Inferior parietal cortex (tissue), 1 donor: ENCODE data around the gene PSD.
"Not testable (repeated sequence)": the region's sequence is repeated elsewhere in the genome, so short reads cannot be mapped to it uniquely, and the experiment has no call there.

Experiments
- DNase-seq: peaks from one replicate; pipeline ENCODE4 v3.0.0-alpha.2; 2016; ENCODE audit errors: extremely low spot score

Gene PSD

DNA sequence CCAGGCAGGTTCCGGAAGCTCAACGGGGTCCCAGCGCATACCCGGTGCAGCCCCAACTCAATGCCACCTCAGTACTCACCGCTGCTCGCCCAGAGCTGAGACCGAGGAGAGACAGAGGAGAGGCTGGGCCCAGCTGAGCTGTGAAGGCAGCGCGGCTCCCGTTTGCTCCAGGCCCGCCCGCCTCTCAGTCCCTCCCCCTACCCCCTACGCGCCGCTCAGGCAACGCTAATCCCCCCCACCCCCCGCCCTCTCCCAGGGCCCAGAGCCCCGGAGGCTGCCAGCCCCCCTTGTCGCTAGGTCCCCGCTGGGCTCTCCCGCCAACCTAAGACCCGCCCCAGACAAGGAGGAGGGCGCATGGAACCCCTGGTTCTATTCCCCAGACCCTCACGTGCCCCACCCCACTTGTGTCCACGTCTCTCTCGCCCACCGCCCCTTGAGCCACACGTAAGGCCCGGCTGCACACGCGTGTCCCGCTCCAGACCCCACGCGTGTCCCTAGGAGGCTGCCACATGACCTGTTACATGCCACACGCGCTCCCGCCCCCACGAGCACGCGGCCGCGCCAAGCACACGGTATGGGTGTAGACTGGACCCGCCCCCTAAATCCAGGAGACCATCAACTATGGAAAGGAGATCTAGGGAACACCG, at the start of gene PSD:
Gene PSD, minus strand, starts transcription at position 164 of the 647 bp plus-strand sequence. CDS start 1,747 bp downstream, outside the sequence.
- peak; percentile 9 for DNase-seq

DNA sequence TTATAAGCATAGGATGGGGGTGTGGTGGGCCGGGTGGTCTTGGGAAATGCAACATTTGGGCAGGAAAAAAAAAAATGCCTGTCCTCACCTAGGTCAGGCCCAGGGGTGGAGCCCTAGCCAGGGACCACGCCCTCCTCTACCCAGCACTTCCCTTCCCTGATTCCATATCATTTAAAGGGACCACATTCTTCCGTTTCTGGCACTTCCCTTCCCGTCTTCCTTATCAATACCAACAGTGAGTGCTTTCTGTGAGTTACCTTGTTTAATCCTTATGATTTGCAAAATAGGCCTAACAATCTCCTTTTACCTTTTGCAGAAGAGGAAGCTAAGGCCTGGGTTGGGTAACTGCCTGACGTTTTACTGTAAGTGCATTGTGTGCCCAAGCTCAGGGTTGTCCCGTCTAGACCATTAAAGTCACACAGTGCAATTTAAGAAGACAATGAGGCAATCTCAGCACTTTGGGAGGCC, 49.4 kb upstream of the PSD start:
- no peak for DNase-seq

DNA sequence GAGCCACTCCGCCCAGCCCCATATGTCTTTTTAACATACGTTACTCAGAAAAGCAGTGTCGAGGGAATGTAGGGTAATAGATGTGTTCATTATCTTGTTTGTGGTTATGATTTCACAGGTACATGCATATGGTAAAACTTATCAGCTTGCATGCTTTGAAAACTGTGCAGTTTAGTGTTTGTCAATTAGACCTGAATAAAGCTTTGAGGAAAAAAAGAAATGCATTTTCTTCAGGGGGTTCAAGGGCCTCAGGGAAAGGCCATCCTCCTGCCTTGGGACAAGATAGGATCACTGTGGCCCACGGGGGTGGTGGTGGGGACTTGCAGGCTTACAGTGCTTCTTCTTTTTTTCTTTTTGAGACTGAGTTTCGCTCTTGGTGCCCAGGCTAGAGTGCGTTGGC, 48.7 kb upstream of the PSD start:
- DNase-seq = no peak

DNA sequence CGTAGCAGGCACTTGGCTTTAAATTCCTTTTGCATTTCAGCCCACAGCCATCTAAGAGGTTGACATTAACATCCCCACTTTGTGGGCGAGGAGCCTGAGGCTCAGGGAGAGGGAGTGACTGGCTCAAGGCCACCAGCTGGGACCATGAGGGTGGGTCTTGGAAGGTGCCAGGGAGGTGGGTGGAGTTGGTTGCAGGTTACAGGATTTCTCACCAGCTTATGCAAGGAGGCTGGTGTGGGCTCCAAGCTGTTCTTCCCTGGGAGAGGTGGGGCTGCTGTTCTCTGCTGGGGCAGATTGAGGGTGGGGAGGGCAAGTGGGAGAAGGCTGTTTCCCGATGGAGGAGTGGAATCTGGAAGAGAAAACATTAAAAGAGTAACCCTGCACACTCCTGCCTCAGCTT, 46.9 kb upstream of the PSD start:
- no peak for DNase-seq

DNA sequence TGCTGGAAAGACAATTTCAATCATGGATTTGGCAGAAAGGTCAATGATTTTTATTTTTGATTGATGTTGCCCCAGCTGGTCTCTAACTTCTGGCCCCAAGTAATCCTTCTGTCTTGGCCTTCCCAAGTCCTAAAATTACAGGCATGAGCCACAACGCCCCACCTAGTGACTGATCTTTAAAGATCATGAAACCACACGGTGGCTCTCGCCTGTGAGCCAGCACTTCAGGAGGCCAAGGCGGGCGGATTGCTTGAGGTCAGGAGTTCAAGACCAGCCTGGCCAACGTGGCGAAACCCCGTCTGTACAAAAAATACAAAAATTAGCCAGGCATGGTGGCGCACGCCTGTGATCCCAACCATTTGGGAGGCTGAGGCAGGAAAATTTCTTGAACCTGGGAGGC, 45.4 kb upstream of the PSD start:
- DNase-seq = no peak

DNA sequence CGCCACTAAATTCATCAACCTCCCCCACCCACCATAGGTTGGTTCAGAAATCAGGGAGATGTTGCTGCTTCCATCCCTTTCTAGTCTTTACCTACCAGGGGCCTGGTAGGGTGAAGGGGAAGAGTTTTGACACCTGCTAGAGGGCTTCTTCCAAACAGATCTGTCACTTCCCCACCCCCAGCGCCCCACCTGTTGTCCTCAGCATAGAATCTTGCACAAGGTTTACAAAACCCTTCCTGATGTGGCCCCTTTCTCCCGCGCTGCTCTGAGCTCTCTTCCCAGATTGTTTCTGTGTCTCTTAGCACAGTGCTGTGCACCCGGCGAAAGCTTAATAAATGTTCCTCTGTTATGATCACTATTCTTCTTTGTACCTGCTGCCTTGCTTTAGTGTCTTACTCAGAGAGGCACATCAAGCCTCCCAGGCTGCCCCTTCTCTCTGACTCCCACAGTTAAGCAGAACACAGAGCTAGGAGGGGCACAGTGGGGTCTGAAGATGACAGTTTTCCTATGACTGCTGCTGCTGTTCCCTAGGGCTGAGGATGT, 44.0 kb upstream of the PSD start:
- DNase-seq = no peak

DNA sequence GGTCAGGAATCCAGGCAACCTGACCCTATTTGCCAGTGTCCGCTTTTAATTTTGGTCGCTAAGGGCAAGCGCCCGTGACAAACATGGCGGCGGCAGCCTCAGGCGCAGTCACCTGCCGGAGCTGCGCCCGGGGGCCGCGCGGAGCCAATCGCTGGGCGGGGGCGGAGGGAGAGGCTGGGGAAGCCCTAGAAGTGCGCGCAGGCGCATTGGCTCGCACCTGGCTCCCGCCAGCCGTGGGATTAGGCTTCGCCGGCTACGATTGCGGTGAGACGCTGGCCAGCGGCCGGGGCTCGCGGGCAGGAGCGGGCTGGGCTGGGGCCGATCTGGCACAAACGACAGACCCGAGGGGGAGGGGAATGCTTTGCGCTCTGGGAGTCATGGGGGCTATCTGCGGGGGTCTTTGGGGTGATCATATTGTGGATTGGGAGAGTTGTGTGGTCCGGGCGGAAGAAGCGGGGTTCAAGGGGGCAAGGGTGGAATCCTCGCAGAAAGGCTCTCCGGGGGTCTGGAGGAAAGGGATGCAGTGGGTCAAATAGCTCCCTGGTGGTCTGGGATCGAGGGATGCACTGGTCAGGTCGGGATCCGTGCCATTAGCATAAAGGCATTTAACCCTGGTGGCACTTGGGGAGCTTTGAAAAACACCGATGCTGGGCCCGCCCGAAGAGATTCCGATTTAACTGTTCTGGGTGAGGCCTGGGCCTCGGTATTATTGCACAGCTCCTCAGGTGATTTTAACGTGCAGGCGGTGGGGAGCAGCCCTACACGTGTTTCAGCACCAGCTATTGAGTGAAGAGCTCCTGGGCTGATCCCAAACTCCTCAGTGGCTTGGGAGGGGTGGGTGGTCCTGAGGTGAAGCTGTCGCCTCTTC, 42.8 kb upstream of the PSD start:
- peak; percentile 86 for DNase-seq

DNA sequence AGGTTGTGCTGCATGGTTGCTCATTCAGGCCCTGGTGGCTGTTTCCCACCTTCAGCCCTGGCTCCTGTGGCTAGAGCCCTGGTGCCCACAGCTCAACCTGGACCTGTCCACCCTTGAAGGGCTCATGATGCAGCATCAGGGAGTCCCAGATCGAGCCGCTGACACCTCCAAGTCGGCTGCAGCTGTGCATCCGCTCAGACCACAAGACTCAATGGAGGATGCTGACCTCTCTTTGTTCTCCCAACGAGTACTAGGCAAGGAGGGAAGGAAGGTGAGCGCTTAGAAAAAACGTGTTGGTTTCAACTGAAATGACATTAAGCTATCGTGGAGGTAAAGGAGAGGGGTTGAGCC, 42.2 kb upstream of the PSD start:
- DNase-seq = no peak

DNA sequence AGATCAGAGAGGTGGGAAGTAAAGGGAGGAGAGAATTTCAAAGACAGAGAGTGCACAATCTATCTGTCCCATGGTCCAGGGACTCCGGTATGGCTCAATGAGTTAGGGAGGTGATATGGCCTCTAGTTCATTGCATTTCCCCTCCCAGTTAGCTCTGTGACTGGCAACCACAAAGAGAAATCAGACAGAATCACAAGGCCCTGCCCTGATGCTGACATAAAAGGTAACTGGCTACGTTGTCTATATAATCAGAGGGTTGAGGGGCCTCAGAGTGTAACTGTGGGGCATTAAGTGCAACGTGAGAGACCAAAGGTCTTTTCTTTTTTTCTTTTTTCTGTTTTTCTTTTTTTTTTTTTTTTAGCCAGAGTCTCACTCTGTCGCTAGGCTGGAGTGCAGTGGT, 40.1 kb upstream of the PSD start:
- no peak for DNase-seq

DNA sequence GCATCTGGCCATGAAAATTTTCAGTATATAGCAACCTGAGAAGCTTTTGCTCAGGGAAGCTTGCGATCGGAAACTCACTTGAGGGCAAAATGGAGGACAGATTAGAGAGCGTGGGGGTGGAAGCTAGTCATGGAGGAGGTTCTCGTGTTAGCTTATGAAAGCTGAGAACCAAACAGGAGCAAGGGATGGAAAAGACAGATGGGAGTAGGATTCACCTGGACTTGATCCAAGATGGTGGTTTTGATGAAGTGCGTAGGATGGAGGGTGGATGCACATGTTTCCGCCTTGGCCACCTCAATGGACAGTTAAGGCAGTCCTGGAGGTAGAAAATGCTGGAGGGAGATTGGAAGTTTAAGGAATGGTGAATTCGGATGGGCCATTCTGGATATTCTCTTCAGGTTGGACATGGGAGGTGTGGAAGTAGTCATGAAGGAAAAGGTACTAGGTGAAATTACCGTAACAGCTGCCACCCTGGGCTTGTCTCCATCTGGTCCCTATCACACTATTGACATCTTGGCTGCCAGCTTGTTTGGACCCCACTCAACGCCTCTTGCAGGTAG, 39.1 kb upstream of the PSD start:
- DNase-seq = no peak

DNA sequence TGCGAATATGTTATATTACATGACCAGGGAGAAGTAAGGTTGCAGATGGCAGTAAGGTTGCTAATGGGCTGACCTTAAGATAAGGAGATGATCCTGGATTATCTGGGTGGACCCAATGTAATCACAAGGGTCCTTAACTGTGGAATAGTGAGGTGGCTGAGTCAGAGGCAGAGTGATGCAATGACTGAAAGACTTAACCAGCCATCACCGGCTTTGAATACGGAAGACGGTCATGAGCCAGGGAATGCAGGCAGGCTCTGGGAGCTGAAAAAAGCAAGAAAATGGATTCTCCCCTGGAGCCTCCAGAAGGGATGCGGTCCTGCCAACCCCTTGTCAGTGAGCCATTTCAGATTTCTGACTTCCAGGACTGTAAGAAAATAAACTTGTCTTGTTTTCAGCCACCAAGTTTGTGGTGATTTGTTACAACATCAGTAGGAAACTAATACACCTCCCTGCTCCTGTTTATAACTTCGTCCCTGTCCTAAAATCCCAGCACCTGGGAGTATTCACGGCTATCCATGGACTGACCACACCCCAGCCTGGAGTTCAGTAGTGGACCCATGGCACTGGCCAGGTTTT, 37.4 kb upstream of the PSD start:
- no peak for DNase-seq

DNA sequence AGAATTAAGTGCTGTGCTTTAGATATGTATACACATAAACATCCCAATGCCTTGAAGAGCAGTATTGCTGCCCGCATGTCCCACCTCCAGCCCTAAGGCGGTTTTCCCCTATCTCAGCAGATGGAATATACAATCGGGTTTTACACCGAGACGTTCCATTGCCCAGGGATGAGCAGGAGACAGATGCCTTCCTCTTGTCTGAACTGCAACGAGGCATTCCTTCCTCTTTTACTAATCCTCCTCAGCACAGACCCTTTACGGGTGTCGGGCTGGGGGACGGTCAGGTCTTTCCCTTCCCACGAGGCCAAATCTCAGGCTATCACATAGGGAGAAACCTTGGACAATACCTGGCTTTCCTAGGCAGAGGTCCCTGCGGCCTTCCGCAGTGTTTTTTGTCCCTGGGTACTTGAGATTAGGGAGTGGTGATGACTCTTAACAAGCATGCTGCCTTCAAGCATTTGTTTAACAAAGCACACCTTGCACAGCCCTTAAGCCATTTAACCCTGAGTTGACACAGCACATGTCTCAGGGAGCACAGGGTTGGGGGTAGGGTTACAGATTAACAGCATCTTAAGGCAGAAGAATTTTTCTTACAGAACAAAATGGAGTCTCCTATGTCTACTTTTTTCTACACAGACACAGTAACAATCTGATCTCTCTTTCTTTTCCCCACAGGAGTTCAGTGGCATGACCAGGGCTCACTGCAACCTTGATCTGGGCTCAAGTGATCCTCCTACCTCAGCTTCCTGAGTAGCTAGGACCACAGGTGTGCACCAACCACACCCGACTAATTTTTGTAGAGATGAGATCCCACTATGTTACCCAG, 36.3 kb upstream of the PSD start:
- not testable (repeated sequence) for DNase-seq

DNA sequence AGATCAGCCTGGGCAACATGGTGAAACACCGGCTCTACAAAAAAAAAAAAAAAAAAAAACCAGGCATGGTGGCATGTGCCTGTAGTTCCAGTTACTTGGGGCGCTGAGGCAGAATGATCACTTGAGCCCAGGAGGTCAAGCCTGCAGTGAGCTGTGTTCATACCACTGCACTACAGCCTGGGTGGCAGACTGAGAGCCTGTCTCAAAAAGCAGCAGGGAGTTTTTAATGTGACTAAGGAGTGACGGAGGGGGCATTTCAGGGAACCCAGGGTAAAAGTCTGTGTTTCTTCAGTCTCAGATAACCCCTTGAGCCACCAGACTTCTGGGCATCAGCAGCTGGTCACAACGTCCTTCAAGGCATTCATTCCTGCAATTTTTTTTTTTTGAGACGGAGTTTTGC, 34.9 kb upstream of the PSD start:
- DNase-seq = no peak

DNA sequence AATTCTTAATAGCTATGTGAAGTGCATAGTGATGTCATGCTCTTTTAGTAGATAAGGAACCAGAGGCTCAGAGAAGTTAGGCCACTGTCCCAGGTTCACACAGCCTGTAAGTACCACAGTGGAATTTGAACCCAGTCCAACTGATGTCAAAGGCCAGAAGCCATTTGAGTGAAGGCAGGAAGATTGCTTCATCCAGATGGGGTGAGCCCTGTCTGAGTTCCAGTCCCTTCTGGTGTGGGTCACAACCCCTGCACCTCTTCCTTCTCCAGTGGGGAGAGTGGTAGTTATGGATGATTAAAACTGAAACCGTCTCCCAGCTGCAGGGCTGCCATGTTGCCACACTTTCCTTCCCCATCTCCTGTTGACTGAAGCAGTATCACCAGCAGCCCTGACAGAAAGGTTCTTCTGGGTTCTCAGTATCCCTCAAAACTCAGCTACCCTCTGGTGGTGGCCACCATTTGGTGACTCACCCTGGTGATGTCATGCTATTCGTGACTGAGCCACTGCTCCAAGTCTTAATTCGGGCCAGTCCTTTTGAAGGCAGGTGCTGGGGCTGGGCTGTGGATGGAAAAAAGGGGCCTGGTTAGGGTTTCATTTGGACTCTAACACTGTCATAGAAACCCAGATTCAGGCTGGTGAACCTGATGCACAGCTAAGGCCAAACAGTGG, 34.2 kb upstream of the PSD start:
- no peak for DNase-seq

DNA sequence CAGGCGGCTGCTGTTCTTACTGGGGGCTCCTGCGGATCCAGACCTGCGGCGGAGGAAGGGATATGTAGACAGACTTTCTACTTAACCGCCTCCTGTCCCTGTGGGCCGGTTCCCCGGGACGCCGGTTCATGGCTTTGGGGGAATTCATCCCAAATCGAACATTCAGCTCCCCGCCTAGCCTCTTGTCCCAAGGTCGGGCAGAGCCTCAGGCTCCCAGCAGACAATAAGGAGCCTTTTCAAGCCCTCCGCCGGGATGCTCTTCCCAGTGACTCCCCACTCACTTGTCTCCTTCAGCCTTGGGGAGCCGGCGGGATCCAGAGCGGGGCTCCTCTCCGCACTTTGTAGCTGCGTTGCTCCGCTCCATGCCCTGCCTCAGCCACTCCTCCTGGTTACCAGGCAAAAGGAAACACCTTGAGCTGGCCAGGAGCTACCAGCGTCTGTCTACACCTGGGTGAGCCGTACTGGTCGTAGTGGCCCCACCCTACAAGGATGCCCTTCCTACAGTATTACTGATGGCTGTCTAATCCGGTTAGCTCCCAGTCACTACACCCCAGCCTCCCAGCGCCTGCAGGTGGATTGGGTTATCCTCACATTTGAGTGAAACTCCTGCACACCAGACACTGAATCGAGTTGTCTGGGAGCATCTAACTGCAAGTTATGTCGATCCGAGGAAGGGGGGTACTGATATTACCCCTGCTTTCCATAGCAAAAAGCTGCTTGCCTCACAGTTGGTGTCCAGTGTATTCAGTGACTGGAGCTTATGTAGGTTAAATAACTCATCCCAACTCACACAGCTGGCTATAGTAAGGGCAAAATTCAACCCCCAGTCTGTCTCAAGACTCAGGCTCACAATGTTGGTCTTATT, 32.8 kb upstream of the PSD start, which contains the start of gene C10orf95:
Gene C10orf95, minus strand, starts transcription at position 439 of the 865 bp plus-strand sequence. CDS start 450 bp downstream, outside the sequence.
- peak; percentile 9 for DNase-seq

DNA sequence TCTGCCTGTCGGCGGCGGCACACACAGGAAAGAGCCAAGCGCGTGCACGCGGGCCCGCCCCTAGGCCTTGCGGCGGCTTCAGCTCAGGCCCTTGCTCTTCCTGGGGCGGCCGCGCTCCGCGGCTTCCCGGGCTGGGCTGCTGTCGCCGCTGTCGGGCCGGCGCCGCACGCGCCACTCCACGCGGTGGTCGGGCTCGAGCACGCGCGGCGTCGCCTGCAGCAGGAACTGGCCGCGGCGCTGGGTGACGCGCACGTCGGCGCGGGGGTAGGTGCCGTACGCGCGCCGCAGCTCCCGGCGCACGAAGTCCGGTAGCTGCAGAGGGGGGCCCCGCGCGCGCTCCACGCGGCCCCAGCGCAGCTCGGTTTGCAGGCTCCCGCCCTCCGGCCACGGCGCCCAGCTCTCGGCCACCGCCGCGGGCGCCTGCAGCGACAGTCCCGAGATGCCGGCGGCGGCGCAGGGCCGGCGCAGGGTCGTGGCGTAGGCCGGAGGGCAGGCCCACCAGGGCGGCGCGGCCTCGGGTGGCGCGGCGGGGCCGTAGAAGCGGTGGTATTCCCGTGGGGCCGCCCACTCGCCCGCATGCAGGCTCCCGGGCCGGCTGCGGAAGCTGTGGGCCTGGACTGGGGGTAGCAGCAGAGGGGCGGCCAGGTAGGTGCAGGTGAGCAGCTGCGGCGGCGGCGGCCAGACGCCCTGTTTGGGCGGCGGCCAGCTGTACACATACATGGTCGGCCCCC, 32.0 kb upstream of the PSD start:
- DNase-seq = peak; percentile 68

DNA sequence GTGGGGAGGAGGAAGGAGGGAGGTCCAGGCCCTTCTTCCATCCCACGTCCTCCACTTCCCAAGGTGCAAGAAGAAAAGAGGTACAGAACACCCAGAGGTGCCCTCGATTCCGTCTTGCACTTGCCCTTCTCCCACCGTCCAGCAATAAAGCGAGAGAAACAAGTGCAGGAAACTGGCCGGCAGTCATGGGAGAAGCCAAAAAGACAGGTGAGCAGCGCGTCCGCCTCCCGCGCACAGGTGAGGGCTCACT, 31.5 kb upstream of the PSD start:
- no peak for DNase-seq

DNA sequence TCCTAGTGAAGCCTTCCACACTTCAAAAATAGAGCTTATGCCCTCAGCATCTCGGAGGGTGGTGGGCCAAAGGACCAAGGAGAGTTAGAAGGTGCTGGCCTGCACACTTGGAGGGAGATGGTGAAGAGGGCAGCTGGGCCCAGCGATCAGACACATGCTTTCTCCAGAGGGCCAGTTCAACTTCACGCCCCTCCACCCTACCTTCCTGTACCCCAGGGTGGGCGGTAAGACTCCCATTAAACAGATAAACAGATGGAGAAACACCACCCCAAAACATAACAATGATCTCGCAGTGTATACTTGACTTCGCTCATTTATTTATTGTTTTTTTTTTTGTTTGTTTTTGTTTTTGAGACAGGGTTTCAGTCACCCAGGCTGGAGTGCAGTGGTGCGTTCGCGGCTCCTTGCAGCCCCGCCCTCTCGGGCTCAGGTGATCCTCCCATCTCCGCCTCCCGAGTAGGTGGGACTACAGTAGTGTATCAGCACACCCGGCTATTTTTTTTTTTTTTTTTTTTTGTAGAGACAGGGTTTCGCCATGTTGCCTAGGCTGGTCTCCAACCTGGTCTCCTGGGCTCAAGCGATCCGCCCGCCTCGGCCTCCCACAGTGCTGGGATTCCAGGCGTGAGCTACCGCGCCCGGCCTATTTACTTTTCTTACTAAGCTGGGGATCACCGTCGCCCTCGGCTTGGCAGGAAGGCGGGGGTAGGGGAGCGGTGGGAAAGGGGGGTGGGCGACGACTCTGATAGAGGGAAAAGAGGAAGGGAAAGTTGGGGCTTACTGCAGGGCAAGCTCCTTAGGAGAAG, 30.9 kb upstream of the PSD start:
- peak; percentile 27 for DNase-seq

DNA sequence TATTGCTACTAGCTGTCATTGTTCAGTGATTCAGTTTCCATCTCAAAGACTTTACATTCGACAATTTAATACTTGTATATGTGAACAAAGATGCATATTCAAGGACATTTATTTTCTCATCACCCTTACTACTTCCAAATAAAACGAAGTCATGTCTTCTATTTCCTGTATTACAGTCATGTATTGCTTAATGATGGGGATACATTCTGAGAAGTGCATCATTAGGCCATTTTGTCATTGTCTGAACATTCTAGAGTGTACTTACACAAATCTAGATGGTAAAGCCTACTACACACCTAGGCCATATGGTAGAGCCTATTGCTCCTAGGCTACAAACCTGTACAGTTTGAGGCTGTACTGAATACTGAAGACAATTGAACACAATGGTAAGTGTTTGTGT, 26.3 kb upstream of the PSD start:
- no peak for DNase-seq
